ENCODE measurements around the gene IL5RA.

Gene IL5RA

DNA sequence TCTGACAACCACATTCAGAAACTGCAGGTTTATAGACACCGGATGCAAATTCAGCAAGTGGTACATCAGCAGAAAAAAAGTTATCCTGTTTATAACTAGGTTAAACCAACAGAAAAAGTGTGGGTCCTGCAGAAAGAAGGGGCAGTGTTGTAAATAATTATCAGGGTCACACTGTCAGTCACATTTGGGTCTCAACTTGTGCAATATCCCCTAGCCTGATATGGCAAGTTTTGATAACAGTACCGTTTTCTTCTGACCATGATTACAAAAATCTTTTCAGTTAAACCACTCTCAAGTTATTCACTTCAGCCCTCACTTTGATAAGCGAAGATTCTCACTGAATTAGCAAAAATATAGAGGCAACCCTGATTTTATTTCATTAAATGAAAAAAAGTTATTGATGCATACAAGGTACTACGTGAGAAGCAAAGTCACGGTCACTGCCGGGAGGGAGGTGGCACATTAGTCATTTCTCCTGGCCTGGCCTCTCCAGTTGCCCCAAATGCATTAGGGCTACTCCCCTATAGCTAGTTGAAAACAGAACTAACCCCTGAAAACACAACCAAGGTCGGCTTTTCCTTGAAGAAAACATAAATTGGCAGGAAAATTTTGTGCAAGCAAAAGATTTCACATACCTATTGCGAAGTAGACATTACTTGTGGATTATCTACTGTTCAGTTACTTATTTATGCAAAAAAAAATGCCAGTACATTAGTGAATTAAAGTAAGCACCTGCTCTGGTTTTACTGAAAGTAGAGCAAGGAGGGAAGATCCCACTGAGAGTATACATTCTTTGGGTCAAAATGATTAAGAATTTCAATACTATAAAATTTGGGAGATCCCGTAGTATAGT is 28.6 kb downstream of the IL5RA start:
- TF ChIP-seq BACH2 (CRISPR knock-in tag; IDR thresholded peaks at IDR 0.05; ENCODE audit: borderline replicate concordance) (no peak), ZNF8 (CRISPR knock-in tag; IDR thresholded peaks at IDR 0.05) (no peak), OSR1 (CRISPR knock-in tag; IDR thresholded peaks at IDR 0.05) (no peak), PATZ1 (CRISPR knock-in tag; IDR thresholded peaks at IDR 0.05; ENCODE audit: borderline replicate concordance) (no peak), ARNTL (CRISPR knock-in tag; IDR thresholded peaks at IDR 0.05; ENCODE audit: borderline replicate concordance, low read depth) (no peak), ZFP3 (CRISPR knock-in tag; IDR thresholded peaks at IDR 0.05) (no peak), GLIS3 (CRISPR knock-in tag; IDR thresholded peaks at IDR 0.05) (no peak), ZNF565 (CRISPR knock-in tag; conservative IDR thresholded peaks at IDR 0.05; ENCODE audit: low read depth) (no peak), SNAI2 (CRISPR knock-in tag; IDR thresholded peaks at IDR 0.05) (no peak), ISL1 (CRISPR knock-in tag; IDR thresholded peaks at IDR 0.05) (no peak), ESRRG (CRISPR knock-in tag; IDR thresholded peaks at IDR 0.05) (no peak), ZC3H10 (CRISPR knock-in tag; IDR thresholded peaks at IDR 0.05) (no peak), ZFP30 (CRISPR knock-in tag; IDR thresholded peaks at IDR 0.05) (no peak), TCF4 (CRISPR knock-in tag; IDR thresholded peaks at IDR 0.05; ENCODE audit: borderline replicate concordance) (no peak), TOX (CRISPR knock-in tag; IDR thresholded peaks at IDR 0.05; ENCODE audit: borderline replicate concordance) (no peak), CSRNP3 (CRISPR knock-in tag; IDR thresholded peaks at IDR 0.05) (no peak)
- TF ChIP-seq, protein P1, sequence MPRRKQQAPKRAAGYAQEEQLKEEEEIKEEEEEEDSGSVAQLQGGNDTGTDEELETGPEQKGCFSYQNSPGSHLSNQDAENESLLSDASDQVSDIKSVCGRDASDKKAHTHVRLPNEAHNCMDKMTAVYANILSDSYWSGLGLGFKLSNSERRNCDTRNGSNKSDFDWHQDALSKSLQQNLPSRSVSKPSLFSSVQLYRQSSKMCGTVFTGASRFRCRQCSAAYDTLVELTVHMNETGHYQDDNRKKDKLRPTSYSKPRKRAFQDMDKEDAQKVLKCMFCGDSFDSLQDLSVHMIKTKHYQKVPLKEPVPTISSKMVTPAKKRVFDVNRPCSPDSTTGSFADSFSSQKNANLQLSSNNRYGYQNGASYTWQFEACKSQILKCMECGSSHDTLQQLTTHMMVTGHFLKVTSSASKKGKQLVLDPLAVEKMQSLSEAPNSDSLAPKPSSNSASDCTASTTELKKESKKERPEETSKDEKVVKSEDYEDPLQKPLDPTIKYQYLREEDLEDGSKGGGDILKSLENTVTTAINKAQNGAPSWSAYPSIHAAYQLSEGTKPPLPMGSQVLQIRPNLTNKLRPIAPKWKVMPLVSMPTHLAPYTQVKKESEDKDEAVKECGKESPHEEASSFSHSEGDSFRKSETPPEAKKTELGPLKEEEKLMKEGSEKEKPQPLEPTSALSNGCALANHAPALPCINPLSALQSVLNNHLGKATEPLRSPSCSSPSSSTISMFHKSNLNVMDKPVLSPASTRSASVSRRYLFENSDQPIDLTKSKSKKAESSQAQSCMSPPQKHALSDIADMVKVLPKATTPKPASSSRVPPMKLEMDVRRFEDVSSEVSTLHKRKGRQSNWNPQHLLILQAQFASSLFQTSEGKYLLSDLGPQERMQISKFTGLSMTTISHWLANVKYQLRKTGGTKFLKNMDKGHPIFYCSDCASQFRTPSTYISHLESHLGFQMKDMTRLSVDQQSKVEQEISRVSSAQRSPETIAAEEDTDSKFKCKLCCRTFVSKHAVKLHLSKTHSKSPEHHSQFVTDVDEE (CRISPR knock-in tag; IDR thresholded peaks at IDR 0.05), result no peak
- TF ChIP-seq, protein P2, sequence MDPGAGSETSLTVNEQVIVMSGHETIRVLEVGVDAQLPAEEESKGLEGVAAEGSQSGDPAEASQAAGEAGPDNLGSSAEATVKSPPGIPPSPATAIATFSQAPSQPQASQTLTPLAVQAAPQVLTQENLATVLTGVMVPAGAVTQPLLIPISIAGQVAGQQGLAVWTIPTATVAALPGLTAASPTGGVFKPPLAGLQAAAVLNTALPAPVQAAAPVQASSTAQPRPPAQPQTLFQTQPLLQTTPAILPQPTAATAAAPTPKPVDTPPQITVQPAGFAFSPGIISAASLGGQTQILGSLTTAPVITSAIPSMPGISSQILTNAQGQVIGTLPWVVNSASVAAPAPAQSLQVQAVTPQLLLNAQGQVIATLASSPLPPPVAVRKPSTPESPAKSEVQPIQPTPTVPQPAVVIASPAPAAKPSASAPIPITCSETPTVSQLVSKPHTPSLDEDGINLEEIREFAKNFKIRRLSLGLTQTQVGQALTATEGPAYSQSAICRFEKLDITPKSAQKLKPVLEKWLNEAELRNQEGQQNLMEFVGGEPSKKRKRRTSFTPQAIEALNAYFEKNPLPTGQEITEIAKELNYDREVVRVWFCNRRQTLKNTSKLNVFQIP (CRISPR knock-in tag; IDR thresholded peaks at IDR 0.05; ENCODE audit: borderline replicate concordance, low read depth), result no peak
- TF ChIP-seq, protein P3, sequence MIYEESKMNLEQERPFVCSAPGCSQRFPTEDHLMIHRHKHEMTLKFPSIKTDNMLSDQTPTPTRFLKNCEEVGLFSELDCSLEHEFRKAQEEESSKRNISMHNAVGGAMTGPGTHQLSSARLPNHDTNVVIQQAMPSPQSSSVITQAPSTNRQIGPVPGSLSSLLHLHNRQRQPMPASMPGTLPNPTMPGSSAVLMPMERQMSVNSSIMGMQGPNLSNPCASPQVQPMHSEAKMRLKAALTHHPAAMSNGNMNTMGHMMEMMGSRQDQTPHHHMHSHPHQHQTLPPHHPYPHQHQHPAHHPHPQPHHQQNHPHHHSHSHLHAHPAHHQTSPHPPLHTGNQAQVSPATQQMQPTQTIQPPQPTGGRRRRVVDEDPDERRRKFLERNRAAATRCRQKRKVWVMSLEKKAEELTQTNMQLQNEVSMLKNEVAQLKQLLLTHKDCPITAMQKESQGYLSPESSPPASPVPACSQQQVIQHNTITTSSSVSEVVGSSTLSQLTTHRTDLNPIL (CRISPR knock-in tag; IDR thresholded peaks at IDR 0.05; ENCODE audit: low read depth), result no peak
- no peak for ATAC-seq

DNA sequence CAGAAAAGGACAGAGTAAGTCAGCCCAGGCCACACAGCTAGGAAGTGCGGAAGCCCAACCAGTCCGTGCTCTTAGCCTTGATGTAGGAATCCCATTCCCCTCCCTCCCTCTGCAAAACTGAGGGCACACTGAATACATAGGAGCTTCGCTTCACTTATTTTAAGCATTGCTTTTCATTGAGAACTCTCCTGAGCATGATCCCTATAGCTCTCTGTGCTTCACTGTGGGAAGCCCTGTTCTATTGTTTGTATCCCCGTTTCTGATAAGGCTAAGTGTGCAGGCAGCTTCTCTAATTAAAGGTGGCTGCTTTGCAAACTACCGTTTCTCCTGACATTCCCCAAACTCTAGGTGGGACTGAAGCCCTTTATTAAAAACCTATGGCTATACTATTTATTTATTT is 29.9 kb downstream of the IL5RA start:
- no peak for ATAC-seq
- TF ChIP-seq ZFP30 (CRISPR knock-in tag; IDR thresholded peaks at IDR 0.05), result no peak
- no peak for TF ChIP-seq TCF4 (CRISPR knock-in tag; IDR thresholded peaks at IDR 0.05; ENCODE audit: borderline replicate concordance)
- no peak for TF ChIP-seq ZNF565 (CRISPR knock-in tag; conservative IDR thresholded peaks at IDR 0.05; ENCODE audit: low read depth)
- no peak for TF ChIP-seq CSDC2 (CRISPR knock-in tag; IDR thresholded peaks at IDR 0.05)
- no peak for TF ChIP-seq CSRNP3 (CRISPR knock-in tag; IDR thresholded peaks at IDR 0.05)
- no peak for TF ChIP-seq PPARA (CRISPR knock-in tag; IDR thresholded peaks at IDR 0.05; ENCODE audit: borderline replicate concordance)

Data from SK-N-SH treated with all-trans-retinoic acid at 6 μM for 48 hours (cell line).